ENCODE data around the gene PROX1. TPM values are rescaled to one million over a fixed set of nuclear protein-coding genes. Genes with fewer than 3 reads are reported as not detected.

Gene PROX1
- total and polyA plus RNA-seq, 2 of the 8 experiments (the other 6 are each of a cell fraction or from before 2014, with no cell fraction given): 0.30 to 2.0 TPM

DNA sequence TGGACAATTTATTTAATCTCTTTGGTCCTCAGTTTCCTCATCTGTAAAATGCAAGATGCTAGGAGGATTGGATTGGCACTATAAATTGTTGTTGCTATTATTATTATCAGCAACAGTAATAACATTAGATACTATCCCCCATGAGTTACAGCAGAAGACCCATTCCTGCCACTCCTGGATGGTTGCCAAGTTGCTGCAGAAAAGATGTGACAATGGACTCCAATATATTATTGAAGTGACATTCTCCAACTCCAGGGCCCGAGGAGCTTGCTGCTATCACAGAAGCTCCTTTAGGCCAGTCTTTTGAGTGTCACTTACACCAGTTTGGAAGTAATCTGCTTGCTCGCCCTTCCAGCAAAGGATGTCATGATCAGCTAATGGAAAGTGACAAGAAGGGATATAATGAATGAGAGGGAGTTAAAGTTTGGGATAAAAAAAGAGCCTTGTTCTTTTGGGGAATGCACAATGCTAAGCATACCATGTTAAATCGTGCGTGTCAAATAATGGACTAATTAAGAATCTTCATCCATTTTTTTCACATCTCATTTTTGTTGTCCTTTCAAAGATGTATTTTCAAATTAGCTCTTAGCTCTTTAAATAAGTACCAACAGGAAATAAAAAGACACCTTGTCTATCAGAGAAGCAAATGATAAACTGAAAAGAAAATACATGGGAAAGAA is 19.5 kb upstream of the PROX1 start:
- no peak overlapping the region for H2AK5ac ChIP-seq (ENCODE audit: low read depth, low read length)
- H2BK12ac ChIP-seq (ENCODE audit: low read depth, low read length): no peak overlapping the region
- peaks cover 0 to 2% (median 0%) of the 10 kb centered on the region in 4 experiments; a peak in 1 of 7 replicates for H3K27me3 ChIP-seq (replicated peaks in 1 of 4; ENCODE audit: control insufficient read depth in 3 of 4, extremely low read depth in 1 of 4, insufficient read depth in 3 of 4, low read length in 3 of 4)
- no peak overlapping the region for H3K56ac ChIP-seq (replicated peaks; ENCODE audit: insufficient read length, low read depth, low read length)
- no peak overlapping the region for H2BK15ac ChIP-seq (ENCODE audit: low read length)
- H3K4ac ChIP-seq (replicated peaks; ENCODE audit: insufficient read length, low read depth, low read length): no peak overlapping the region
- H3K36me3 ChIP-seq (ENCODE audit: control insufficient read depth in 2 of 4, insufficient read depth in 4 of 4, low read length in 3 of 4): no peaks in the 10 kb centered on the region
- H3K14ac ChIP-seq (ENCODE audit: insufficient read length): no peak overlapping the region
- no peaks in the 10 kb centered on the region for H3K23me2 ChIP-seq (ENCODE audit: low read depth, low read length)
- H4K8ac ChIP-seq (ENCODE audit: extremely low read depth, insufficient read depth, low read length): no peak overlapping the region
- H3K23ac ChIP-seq (ENCODE audit: insufficient read length): no peak overlapping the region
- no peak overlapping the region for H3K4me2 ChIP-seq (ENCODE audit: insufficient read depth in 1 of 2, low read depth in 2 of 2, low read length in 2 of 2)
- no peak overlapping the region for H4K91ac ChIP-seq (replicated peaks; ENCODE audit: insufficient read length, low read length)
- H3K18ac ChIP-seq (ENCODE audit: extremely low read depth, low read length): no peak overlapping the region
- no peak overlapping the region for H2BK20ac ChIP-seq (ENCODE audit: low read length)
- POLR2A ChIA-PET (ENCODE audit: partially characterized antibody): interaction anchor here (0.7 kb wide), 1 partner anchor 353 kb away, joined by 3 read pairs; no protein-coding TSS in a partner anchor
- H4K20me1 ChIP-seq (replicated peaks in 1 of 2; ENCODE audit: control insufficient read depth in 1 of 2, insufficient read depth in 2 of 2, low read length in 2 of 2): no peaks in the 10 kb centered on the region
- no peaks in the 10 kb centered on the region for H3K79me1 ChIP-seq (ENCODE audit: low read depth, low read length)
- no peaks in the 10 kb centered on the region for H3K4me1 ChIP-seq (replicated peaks in 1 of 4; ENCODE audit: control insufficient read depth in 3 of 4, insufficient read depth in 4 of 4, low read length in 3 of 4)
- no peaks in the 10 kb centered on the region for H3K9me3 ChIP-seq (ENCODE audit: insufficient read depth in 2 of 2, low read depth in 1 of 2, low read length in 1 of 2)
- no peak overlapping the region for H4K5ac ChIP-seq (ENCODE audit: insufficient read length, low read depth, low read length)
- no peak overlapping the region for H2BK5ac ChIP-seq (ENCODE audit: low read depth, low read length)
- WGBS, 2 experiments (ENCODE audit: extremely low coverage in 1 of 2, insufficient coverage in 1 of 2, insufficient read length in 1 of 2, insufficient replicate concordance in 2 of 2, low coverage in 1 of 2, low lambda C conversion rate in 2 of 2, missing lambda C conversion rate in 1 of 2): 86% methylated on average over 4 of the region's 4 CpGs; no CpG with 5 or more reads in 1 of the 2 experiments
- no peaks in the 10 kb centered on the region for H3K79me2 ChIP-seq (ENCODE audit: control insufficient read depth in 1 of 2, insufficient read depth in 2 of 2, low read length in 2 of 2)
- FAIRE-seq: no peak
- no peak overlapping the region for H2AFZ ChIP-seq (ENCODE audit: low read length)
- H3K9ac ChIP-seq (replicated peaks in 1 of 4; ENCODE audit: extremely low read depth in 1 of 4, low read depth in 3 of 4, low read length in 3 of 4): no peak overlapping the region
- no peak overlapping the region for H3K4me3 ChIP-seq (ENCODE audit: extremely low read depth in 1 of 4, insufficient read depth in 2 of 4, low read depth in 3 of 4, low read length in 4 of 4)
- H3K27ac ChIP-seq (ENCODE audit: low read depth, low read length): no peak overlapping the region
- H2BK120ac ChIP-seq (replicated peaks; ENCODE audit: low read depth, low read length): no peak overlapping the region
- CTCF ChIA-PET (ENCODE audit: partially characterized antibody): interaction anchor here (1.3 kb wide), 2 partner anchors 13 to 155 kb away, joined by 3 to 7 read pairs; no protein-coding TSS in a partner anchor
- no peak for DNase-seq (ENCODE audit: low read depth in 1 of 2, low spot score in 2 of 2)
- TF ChIP-seq ASH2L (IDR thresholded peaks at IDR 0.05; ENCODE audit: low read length) (no peak), EP300 (IDR thresholded peaks at IDR 0.05; ENCODE audit: borderline replicate concordance in 1 of 2, low read depth in 2 of 2, low read length in 2 of 2) (no peak), TAF1 (IDR thresholded peaks at IDR 0.05; ENCODE audit: low read depth, low read length) (no peak)
